ENCODE measurements around the gene SASH3.

DNA sequence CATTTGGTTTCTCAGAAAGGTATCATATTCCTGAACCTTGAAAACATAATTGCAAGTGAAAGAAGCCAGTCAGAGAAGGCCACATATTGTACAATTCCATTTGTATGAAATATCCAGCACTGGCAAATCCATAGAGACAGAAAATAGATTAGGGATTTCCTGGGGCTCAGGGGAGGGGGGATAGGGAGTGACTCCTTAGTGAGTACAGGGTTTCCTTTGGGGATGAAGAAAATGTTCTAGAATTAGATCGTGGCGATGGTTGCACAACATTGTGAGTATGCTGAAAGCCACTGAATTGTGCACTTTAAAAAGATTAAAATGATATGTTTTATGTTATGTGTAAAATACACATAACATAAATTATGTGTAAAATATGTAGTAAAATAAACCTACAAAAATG lies 30.7 kb upstream of the SASH3 start:
- TF ChIP-seq, protein P1, sequence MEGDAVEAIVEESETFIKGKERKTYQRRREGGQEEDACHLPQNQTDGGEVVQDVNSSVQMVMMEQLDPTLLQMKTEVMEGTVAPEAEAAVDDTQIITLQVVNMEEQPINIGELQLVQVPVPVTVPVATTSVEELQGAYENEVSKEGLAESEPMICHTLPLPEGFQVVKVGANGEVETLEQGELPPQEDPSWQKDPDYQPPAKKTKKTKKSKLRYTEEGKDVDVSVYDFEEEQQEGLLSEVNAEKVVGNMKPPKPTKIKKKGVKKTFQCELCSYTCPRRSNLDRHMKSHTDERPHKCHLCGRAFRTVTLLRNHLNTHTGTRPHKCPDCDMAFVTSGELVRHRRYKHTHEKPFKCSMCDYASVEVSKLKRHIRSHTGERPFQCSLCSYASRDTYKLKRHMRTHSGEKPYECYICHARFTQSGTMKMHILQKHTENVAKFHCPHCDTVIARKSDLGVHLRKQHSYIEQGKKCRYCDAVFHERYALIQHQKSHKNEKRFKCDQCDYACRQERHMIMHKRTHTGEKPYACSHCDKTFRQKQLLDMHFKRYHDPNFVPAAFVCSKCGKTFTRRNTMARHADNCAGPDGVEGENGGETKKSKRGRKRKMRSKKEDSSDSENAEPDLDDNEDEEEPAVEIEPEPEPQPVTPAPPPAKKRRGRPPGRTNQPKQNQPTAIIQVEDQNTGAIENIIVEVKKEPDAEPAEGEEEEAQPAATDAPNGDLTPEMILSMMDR (IDR thresholded peaks at IDR 0.05; ENCODE audit: low read depth, low read length) = no peak
- no peak for TF ChIP-seq EZH2phosphoT487 (IDR thresholded peaks at IDR 0.05; ENCODE audit: low read depth)

All from OCI-LY3 (cell line).